NCI-H2171 treated with DMSO at 0.1 percent for 48 hours (cell line): Measurements from ENCODE around the gene TRIM40.
A peak's percentile ranks its signal among the peaks of the same experiment; 100 is the strongest.
"Not testable (repeated sequence)": the region's sequence is repeated elsewhere in the genome, so short reads cannot be mapped to it uniquely, and the experiment has no call there.

Experiments used
- DNase-seq: peaks from one replicate; lab custom pipeline; 2025; lab: John Stamatoyannopoulos, UW

The TRIM40 gene

DNA sequence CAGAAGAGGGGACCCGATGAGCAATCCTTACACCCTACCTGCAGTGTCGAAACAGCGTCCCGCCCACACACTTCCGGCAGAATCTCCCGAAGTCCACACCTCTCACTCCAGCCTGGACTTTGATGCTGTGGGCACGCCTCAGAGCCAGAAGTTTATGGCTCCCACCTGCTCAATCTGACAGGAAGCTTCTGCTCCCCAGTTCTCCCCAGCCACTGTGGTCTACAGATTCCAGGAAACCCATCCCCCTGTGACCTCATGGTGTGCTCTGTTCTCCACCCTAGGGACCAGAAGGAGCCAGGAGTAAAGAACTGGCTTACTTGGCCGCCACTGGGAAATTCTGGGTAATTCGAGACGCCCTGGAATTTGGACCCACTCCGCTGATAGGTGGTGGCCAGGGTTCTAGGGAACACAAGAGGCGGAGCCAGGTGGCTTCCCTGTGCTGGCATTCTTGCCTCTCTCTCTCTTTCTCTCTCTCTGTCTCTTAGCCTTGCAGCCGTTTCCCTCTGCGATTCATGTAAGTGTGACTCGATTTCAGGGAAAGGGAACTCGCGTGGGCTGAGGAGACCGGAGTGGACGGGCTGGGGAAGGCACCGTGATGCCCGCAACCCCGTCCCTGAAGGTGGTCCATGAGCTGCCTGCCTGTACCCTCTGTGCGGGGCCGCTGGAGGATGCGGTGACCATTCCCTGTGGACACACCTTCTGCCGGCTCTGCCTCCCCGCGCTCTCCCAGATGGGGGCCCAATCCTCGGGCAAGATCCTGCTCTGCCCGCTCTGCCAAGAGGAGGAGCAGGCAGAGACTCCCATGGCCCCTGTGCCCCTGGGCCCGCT lies 27.4 kb downstream of the TRIM40 start, which contains the start of gene TRIM15:
TRIM15 (plus strand) TSS at position 457 of the 828 bp plus-strand sequence; CDS start at position 596, 139 bp downstream.
- no peak for DNase-seq

DNA sequence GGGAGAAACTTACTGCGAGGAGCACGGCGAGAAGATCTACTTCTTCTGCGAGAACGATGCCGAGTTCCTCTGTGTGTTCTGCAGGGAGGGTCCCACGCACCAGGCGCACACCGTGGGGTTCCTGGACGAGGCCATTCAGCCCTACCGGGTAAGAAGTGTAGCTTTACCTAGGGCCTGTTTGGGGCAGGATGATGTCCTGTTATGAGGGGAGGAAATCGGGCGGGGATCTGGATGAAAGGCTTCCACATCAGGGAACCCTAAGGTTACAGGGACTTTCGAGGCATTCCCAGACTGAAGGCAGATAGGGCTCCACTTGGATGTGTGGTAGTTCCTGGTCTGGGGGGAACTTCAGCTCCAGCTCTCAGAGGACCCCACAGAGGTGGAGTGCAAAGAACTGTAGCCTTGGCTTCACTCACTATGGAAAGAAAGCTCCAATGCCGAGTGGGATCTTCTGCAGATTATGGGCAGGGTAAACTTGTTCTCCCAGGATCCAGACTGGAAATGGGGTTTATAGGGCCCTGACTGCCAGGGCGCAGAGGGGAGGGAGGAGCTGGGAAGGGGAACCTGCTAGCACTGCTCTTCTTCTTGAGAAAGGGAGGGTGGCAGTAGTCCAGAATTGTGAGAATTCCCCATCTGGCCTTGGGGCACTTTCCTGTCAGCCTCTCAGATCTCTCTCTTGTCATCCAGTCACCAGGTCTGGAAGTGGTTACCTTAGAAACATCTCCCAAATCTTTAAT lies 28.1 kb downstream of the TRIM40 start:
- no peak for DNase-seq

DNA sequence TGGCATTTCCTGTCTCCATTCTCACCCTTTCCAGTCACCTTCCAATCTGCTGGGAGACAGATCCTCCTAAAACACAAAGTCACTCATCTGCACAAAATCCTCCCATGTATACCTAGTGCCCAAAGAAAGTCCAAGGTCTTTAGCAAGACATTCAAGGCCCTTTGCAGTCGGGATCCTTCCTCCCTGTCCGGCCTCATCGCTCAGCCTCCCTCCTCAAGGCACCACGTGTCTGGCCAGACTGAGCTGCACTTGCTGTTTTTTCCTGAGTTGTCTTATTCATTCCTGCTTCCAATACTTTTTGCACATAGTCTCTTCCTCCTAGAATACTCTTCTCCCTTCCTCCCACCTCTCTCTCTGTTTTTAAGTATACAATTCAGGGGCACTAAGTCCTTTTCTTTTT lies 28.8 kb downstream of the TRIM40 start:
- DNase-seq = no peak

GRCh38 chr6:30165238-30165637 lies 29.3 kb downstream of the TRIM40 start:
- not testable (repeated sequence) for DNase-seq

GRCh38 chr6:30167101-30167500 lies 31.2 kb downstream of the TRIM40 start:
- DNase-seq = no peak

DNA sequence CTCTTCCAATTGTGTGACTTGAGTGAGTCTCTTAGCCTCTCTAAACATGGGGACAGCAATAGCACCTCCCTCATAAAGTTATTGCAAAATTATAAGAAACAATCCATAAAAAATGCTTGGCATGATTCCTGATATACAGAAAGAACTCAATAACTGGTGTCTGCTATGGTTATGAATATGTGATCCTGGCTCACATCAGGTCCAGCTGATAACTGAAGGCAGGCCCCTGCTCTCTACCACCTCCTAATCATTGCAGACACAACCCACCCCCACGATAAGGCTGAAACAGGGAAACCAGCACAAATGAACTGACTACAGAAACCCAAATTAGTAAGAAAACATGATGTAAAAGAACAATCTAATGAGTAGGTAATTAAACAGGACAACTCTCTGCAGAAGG lies 32.8 kb downstream of the TRIM40 start:
- DNase-seq = no peak

DNA sequence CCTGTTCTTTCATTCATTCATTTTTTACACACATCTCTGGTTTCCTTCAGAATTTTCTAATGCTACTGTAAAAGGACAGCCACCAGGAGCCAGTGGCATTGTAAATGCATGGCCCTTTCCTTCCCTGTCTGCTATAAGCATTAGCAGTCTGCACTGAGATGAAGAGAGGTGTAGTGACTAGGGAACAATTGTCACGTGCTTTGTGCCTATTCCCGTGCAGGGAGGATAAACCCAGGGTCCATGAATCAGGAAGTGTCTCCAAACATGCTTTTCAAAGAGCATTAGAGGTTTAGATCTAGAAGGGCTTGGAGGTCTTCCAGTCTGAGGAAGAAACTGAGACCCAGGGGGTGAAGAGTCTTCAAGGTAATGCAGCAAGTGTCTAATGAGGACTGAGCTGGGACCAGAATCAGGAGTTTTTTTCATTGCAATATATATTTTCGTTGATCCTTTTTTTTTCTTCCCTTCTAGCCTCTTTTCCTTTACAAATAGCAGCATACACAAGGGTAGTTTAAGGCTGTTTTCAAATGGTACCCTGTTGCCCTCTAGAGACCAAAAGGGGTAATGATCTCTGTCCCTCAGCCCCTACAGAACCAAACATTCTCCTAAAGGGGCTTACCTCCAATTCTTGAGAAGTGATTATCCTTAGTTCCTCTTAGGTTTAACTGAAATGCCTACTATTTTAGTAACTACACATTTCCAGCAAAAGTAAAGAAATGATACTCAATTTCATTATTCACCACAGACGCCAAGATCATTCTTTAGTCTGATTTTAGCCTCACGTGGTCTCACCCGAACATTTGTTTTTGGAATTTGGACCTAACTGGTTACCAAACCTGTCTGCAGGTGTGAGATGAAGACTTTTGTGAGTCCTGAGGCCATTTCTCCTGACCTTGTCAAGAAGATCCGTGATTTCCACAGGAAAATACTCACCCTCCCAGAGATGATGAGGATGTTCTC lies 34.0 kb downstream of the TRIM40 start:
- DNase-seq = peak; percentile 29

DNA sequence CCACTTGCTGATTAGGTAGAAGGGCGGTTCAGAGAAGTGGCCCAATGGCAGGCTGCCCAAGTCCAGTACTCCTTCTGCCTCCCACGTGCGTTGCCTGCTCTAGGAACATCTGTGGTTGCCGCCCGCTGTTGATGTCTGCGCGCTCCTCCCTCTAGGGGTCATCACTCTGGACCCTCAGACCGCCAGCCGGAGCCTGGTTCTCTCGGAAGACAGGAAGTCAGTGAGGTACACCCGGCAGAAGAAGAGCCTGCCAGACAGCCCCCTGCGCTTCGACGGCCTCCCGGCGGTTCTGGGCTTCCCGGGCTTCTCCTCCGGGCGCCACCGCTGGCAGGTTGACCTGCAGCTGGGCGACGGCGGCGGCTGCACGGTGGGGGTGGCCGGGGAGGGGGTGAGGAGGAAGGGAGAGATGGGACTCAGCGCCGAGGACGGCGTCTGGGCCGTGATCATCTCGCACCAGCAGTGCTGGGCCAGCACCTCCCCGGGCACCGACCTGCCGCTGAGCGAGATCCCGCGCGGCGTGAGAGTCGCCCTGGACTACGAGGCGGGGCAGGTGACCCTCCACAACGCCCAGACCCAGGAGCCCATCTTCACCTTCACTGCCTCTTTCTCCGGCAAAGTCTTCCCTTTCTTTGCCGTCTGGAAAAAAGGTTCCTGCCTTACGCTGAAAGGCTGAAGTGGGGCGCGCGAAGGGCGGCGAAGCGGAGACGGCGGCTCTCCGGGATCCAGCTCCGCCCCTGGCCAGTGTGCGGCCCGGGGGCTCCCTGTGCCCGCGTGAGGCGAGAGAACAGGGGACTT lies 35.9 kb downstream of the TRIM40 start:
- no peak for DNase-seq

- no peak for DNase-seq
These were observed 36.7 kb downstream of the TRIM40 start for GRCh38 chr6:30172681-30173080.

GRCh38 chr6:30175765-30176164 lies 39.8 kb downstream of the TRIM40 start:
- DNase-seq = peak; percentile 8

- no peak for DNase-seq
These were observed 42.9 kb downstream of the TRIM40 start for GRCh38 chr6:30178837-30179236.

GRCh38 chr6:30180145-30180544 lies 44.2 kb downstream of the TRIM40 start:
- DNase-seq = no peak

DNA sequence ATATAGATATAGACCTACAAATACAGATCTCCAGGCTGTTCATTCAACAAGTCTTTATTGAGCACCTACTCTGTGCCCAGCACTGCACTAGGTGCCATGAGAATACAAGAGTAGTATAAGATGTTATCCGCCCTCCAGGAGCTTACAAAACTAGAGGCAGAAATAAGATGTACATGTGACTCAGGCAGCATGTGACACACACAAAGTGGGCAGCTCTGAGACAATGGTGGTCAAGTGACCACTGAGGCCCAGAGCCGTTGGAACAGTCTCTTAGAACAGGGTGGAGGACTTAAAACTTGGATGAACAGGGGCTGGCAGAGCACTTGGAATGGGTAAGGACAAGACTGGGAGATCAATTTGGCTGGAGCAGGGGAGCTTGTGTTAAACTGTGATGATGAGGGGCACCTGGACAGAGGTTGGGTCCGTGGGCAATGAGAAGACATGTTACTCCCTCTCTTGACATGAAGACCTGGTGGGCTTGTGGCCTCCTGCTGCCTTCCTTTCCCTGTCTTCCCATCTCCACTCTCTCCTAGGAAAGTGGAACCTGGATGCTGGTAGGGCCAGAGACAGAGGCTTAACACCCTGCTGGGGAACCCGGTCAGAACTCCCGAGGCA lies 48.6 kb downstream of the TRIM40 start:
- no peak for DNase-seq

DNA sequence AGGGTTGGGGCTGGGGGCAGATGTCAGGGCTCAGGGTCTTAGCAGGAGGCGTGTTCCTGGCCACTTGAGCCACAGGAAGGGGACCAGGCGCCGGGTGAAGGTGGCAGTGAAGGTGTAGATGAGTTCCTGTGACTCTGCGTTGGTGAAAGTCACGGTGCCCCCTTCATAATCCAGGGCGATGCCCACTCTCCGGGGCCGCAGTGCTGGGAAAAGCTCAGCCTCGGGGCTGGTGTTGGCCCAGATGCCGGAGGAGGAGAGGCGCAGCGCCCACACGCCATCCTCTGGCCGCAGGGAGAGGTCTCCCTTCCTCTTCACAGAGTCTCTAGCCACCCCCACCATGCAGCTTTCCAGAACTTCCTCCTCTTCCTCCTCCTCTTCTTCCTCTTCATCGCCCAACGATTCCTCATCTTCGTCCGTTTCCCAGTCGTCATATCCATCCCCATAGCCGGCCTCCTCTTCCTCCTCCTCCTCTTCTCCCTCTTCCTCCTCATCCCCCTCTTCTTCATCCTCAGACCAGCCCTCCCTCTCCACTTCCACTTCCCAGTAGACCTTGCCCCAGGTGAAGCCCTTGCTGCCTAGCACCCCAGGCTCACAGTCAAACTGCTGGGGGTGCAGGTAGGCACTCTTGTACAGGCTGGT lies 50.0 kb downstream of the TRIM40 start:
- no peak for DNase-seq

- DNase-seq = no peak
These were observed 52.6 kb downstream of the TRIM40 start for GRCh38 chr6:30188541-30188940.

GRCh38 chr6:30192076-30192475 lies 56.1 kb downstream of the TRIM40 start:
- DNase-seq = no peak

DNA sequence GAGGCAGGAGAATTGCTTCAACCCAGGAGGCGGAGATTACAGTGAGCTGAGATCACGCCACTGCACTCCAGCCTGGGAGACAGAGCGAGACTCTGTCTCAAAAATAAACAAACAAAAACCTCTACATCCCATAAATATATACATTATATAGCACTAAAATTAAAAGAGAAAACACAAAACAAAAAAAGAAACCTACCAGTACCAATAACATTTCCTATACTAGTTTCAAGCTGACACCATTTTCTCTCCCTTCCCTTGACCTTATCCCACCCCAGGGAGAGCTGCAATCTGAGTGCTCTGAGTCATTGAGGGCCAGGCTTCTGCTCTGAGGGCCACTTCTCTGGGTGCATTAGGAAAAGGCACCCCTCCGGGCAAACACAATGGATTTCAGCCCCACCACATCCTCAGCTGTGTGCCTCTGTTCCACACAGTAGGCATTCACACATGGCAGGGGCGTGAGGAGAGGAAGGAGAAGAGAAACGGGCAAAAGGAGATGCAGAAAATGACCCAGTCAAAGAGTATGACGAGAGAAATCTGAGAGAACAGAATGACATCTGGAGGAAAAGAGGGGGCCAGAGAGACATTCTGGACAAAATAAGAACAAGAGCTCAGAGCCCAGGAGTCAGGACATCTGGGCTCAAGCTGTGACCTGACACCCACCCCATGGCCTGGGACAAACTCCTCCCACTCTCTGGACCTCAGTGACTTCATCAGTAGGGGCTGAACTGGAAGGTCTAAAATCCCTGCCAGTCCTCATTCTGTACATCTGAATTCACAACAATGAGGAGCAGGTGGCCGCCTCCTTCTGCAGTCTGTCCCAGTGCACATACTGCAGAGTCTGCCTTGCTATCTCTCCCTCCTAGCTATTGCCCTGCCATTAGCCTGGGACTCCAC lies 59.1 kb downstream of the TRIM40 start:
- no peak for DNase-seq

GRCh38 chr6:30195951-30196350 lies 60.0 kb downstream of the TRIM40 start:
- DNase-seq = no peak

DNA sequence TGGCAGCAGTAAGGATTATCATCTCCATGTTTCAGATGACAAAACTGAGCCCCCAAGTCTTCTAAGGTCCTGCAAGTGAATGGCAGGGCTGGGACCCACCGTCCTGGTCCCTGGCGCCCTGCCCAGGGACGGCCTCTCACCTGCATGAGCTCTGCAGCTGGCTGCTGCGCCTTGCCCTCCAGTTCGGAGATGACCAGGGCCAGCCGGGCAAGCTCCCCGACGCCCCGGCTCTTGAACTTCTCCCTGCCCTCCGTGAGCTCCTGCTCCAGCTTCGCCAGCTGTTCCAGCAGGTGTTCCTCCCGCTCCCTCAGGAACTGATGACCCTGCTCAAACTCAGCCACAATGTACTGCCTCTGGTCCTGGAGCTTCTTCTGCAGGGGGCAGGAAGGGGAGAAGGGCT lies 60.4 kb downstream of the TRIM40 start:
- DNase-seq = no peak
